Trophoblast cell (in vitro differentiated cells and primary cell): ENCODE results near the gene RNF182.

ENCODE experiments used
- DNase-seq, 2 donors: peaks; one replicate each; pipeline ENCODE4 v3.0.0-alpha.2; 2016
- H2AFZ ChIP-seq: 2 replicates; pipeline ENCODE4 v1.6.1; 2013; ENCODE audit warnings: low read length, moderate library complexity, mild to moderate bottlenecking; ENCODE audit not compliant: insufficient read depth, poor library complexity
- H2AK5ac ChIP-seq: 2 replicates; pipeline ENCODE4 v1.6.1; 2013; ENCODE audit warnings: mild to moderate bottlenecking, low read length
- H2BK120ac ChIP-seq: 2 replicates; pipeline ENCODE4 v1.6.1; 2013; ENCODE audit warnings: low read length, mild to moderate bottlenecking, moderate library complexity; ENCODE audit not compliant: insufficient read depth, poor library complexity
- H2BK12ac ChIP-seq: 2 replicates; pipeline ENCODE4 v1.6.1; 2013; ENCODE audit warnings: mild to moderate bottlenecking, low read length, moderate library complexity
- H2BK5ac ChIP-seq: 2 replicates; pipeline ENCODE4 v1.6.1; 2013; ENCODE audit warnings: low read length, low read depth, moderate library complexity, mild to moderate bottlenecking; ENCODE audit not compliant: poor library complexity
- H3K14ac ChIP-seq: 2 replicates; pipeline ENCODE4 v1.6.1; 2013; ENCODE audit warnings: mild to moderate bottlenecking, low read length
- H3K18ac ChIP-seq: 2 replicates; pipeline ENCODE4 v1.6.1; 2013; ENCODE audit warnings: mild to moderate bottlenecking, low read length
- H3K23ac ChIP-seq: 2 replicates; pipeline ENCODE4 v1.6.1; 2013; ENCODE audit warnings: low read length
- H3K27ac ChIP-seq: 2 replicates; pipeline ENCODE4 v1.5.1; 2013; ENCODE audit warnings: low read depth, mild to moderate bottlenecking, inconsistent platforms, low read length, moderate library complexity
- H3K27me3 ChIP-seq: 2 replicates; pipeline ENCODE4 v1.6.1; 2013; ENCODE audit warnings: inconsistent platforms, mild to moderate bottlenecking, low read length, moderate library complexity; ENCODE audit not compliant: insufficient read depth
- H3K36me3 ChIP-seq, 2 experiments: 1 replicate in 1 of 2; 2 replicates in 1 of 2; pipeline ENCODE4 v1.6.1; 2013; ENCODE audit warnings: low read length in 2 of 2, mild to moderate bottlenecking in 2 of 2, moderate library complexity in 1 of 2; ENCODE audit not compliant: insufficient read depth in 2 of 2, control insufficient read depth in 1 of 2
- H3K4ac ChIP-seq: 2 replicates; pipeline ENCODE4 v1.6.1; 2013; ENCODE audit warnings: low read depth, mild to moderate bottlenecking, low read length, moderate library complexity
- H3K4me1 ChIP-seq, 2 experiments: 1 replicate in 1 of 2; 2 replicates in 1 of 2; pipeline ENCODE4 v1.6.1; 2013; ENCODE audit warnings: low read length in 2 of 2, mild to moderate bottlenecking in 2 of 2, moderate library complexity in 1 of 2; ENCODE audit not compliant: insufficient read depth in 2 of 2, control insufficient read depth in 1 of 2
- H3K4me2 ChIP-seq: 2 replicates; pipeline ENCODE4 v1.6.1; 2013; ENCODE audit warnings: inconsistent platforms, mild to moderate bottlenecking, low read length, moderate library complexity
- H3K4me3 ChIP-seq: 2 replicates; pipeline ENCODE4 v1.5.1; 2013; ENCODE audit warnings: mild to moderate bottlenecking, low read depth, low read length, inconsistent platforms
- H3K79me1 ChIP-seq: one replicate; pipeline ENCODE4 v1.6.1; 2013; ENCODE audit warnings: low read length
- H3K79me2 ChIP-seq: 2 replicates; pipeline ENCODE4 v1.6.1; 2013; ENCODE audit warnings: low read length, mild to moderate bottlenecking; ENCODE audit not compliant: control insufficient read depth, insufficient read depth, poor library complexity
- H3K9ac ChIP-seq: 2 replicates; pipeline ENCODE4 v1.6.1; 2013; ENCODE audit warnings: mild to moderate bottlenecking, low read length
- H3K9me3 ChIP-seq: 2 replicates; pipeline ENCODE4 v1.6.1; 2013; ENCODE audit warnings: low read depth, mild to moderate bottlenecking, control low read depth, inconsistent platforms, low read length; ENCODE audit not compliant: insufficient read depth
- H4K12ac ChIP-seq: 2 replicates; pipeline ENCODE4 v1.6.1; 2013; ENCODE audit warnings: low read depth, mild to moderate bottlenecking, low read length, moderate library complexity
- H4K8ac ChIP-seq: 2 replicates; pipeline ENCODE4 v1.6.1; 2013; ENCODE audit warnings: low read depth, mild to moderate bottlenecking, low read length, moderate library complexity
- H4K91ac ChIP-seq: one replicate; pipeline ENCODE4 v1.6.1; 2013; ENCODE audit warnings: low read depth, mild to moderate bottlenecking, low read length, moderate library complexity
- WGBS: extraction: QIAGEN DNeasy Blood & Tissue Kit; methylation state at CpG from one replicate; pipeline ENCODE4 v1.1.7; 2013; ENCODE audit warnings: missing lambda C conversion rate; ENCODE audit not compliant: insufficient read length, insufficient coverage; ENCODE audit errors: extremely low coverage; 5-methylcytosine and 5-hydroxymethylcytosine counted together

Gene RNF182

DNA sequence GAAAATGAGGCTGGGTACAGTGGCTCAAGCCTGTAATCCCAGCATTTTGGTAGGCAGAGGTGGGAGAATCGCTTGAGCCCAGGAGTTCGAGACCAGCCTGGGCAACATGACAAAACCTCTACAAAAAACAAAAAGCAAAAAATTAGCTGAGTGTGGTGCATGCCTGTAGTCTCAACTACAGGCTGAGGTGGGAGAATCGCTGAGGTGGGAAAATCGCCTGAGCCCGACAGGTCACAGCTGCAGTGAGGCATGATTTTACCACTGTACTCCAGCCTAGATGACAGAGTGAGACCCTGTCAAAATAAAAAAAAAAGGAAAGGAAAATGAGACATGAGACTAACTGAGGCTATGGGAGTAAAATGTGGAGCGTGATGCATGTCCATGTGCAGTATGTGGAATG lies 104.9 kb downstream of the RNF182 start:
- Histone ChIP-seq H4K8ac (no peak overlapping the region), H3K79me1 (peaks cover under 1% of the 10 kb centered on the region), H2BK12ac (no peak overlapping the region), H3K9me3 (no peaks in the 10 kb centered on the region), H3K14ac (no peak overlapping the region), H3K4me3 (no peak overlapping the region), H2AFZ (no peak overlapping the region), H2BK120ac (no peak overlapping the region), H3K4me1 (peaks cover 1% of the 10 kb centered on the region in 2 experiments), H2AK5ac (no peak overlapping the region), H3K4me2 (no peak overlapping the region), H3K9ac (no peak overlapping the region), H3K4ac (no peak overlapping the region), H3K36me3 (no peaks in the 10 kb centered on the region), H4K91ac (no peak overlapping the region), H4K12ac (no peak overlapping the region), H3K18ac (no peak overlapping the region), H2BK5ac (no peak overlapping the region), H3K79me2 (no peaks in the 10 kb centered on the region), H3K23ac (no peak overlapping the region), H3K27me3 (no peaks in the 10 kb centered on the region), H3K27ac (no peak overlapping the region)
- DNase-seq = no peak
- no CpG with 5 or more reads among the region's 6 CpGs for WGBS
